Right lung (tissue), 5 donors: Measurements from ENCODE around the gene CHN2. TPM values are rescaled to one million over a fixed set of nuclear protein-coding genes. Genes with fewer than 3 reads are reported as not detected.

Source experiments
- DNase-seq, 2 donors: peaks; one replicate each; pipeline ENCODE4 v3.0.0-alpha.2; 2013
- polyA plus RNA-seq, 5 donors: library from polyadenylated mRNA; unstranded; fragments of 120-200 nt; gene quantifications; one replicate each; pipeline versions ENCODE4 v1.2.1 to v1.2.3, GENCODE V29; 2013; ENCODE audit warnings: inconsistent platforms in 1 of 5, low replicate concordance in 1 of 5; ENCODE audit not compliant: insufficient read length in 5 of 5, insufficient read depth in 1 of 5

CHN2 gene
- polyA plus RNA-seq, 5 donors = 3.2 to 4.0 (median 3.9) TPM

GRCh38 chr7:29217113-29217512 is 22.5 kb downstream of the CHN2 start:
- DNase-seq = no peak

- DNase-seq = no peak
These were observed 30.2 kb downstream of the CHN2 start for GRCh38 chr7:29224726-29225125.

DNA sequence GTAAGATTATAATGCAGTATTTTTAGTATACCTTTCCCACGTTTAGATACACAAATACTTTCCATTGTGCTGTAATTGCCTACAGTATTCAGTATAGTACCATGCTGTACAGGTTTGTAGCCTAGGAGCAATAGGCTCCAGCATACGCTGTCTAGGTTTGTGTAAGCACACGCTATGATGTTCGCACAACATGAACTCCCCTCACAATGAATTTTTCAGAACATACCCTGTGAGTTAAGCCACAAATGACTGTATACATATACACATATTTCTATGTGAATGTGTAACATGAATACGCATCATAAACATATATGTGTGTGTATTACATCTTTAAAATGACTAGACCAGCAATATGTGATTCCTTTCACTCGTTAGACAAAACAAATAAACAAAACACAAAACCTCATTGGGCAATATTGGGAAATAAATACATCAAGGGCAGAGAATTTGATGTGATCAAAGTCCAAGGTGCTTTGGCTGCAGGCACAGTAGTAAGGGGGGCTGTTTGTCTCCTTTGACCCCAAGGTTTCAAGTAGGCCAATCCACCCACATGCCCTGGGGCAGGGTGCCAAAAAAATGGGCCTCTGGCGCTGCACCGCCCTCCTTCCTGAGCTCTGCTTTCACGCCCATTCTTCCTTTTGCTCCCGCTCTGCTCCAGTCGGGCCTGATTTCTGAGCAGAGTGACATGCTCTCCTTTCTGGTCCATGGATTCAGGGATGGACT is 33.9 kb downstream of the CHN2 start:
- no peak for DNase-seq

- DNase-seq = no peak
These were observed 34.5 kb downstream of the CHN2 start for GRCh38 chr7:29229066-29229465.

- DNase-seq = no peak
These were observed 35.4 kb downstream of the CHN2 start for GRCh38 chr7:29229946-29230345.

DNA sequence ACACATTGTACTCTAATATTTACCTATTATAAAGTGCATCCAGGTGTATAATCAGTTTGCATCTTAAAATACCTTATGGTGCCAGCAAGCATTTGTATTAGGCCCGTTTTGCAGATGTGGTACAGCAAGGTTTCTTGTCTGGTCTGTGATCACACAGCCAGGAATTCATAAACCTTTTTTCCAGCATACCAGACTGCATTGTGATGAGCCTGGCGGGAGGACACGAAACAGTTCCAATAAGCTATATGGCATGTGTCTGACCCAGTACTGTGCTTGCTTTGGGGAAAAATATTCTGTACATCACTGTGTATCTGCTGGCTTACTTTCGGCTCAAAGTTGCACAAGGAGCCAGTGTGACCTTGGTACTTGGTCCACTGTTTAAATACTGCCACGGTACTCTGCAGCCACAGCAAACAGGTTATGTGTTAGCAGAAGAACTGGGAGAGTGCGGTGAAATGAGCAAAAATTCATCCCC is 36.3 kb downstream of the CHN2 start:
- no peak for DNase-seq

DNA sequence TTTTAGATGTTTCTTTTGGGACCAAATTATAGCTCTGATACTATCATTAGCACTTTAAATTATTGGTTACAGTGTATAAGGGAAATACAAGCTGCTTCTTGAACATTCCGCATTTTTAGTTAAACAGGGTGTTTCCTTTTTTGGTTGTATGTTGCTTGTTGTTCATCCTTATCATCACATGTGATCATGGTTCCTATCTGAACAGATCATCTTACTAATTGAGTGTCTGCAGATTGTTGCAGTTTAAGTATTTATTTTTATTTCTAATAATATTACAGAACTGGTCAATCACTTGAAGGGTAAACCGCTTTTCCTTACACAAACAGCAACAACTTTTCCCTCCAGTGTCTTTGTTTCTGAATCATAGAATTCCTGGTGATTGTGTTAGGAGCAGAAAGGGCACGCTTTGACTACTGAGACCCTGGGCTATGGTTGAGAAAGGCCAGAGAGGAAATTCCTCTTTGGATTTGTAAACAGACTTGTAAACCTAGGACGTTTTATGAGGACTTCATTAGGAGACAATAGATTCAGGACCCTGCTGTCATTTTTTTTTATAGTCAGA is 37.2 kb downstream of the CHN2 start:
- no peak for DNase-seq

DNA sequence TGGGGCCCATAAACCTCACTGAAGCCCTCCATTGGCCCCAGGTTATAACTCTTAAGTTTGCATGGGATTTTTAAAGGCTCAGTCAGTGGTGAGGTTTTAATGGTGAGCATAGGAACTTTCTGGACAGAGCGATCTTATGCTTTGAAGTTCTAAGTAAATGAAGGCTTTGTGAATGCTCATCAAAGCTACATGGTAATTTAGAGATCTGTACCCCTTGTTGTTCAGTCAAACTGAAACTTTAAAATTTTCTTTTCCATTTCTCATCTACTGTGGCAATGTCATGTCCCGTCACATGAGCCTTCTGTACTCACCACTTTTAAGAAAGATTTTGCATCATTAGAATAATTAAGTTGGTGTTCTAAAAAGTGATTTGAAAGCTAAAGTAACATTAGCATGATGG is 39.9 kb downstream of the CHN2 start:
- no peak for DNase-seq

- DNase-seq = no peak
These were observed 41.6 kb downstream of the CHN2 start for GRCh38 chr7:29236071-29236580.

- no peak for DNase-seq
These were observed 42.1 kb downstream of the CHN2 start for GRCh38 chr7:29236649-29237048.

GRCh38 chr7:29237489-29237888 is 42.9 kb downstream of the CHN2 start:
- no peak for DNase-seq

GRCh38 chr7:29239638-29240037 is 45.1 kb downstream of the CHN2 start:
- DNase-seq = no peak

DNA sequence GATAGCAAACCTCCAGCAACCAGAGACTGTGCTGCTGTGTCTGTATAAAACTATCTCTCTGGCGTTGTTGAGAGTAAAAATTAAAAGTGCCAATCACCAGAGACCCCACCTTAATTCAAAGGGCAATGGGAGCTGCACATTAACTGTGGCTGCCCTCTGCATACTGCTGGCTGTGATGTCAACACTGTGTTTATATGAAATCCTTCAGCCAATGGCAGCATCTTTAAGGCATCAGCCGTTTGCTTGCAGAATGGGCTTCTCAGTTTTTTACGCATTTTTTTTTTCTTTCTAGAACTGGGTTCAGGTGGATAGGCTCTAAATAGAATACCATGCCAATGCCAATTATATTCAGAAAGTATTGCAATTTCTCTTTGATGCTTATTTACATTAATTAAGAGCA is 47.7 kb downstream of the CHN2 start:
- no peak for DNase-seq

- DNase-seq = no peak
These were observed 49.5 kb downstream of the CHN2 start for GRCh38 chr7:29243910-29244655.

DNA sequence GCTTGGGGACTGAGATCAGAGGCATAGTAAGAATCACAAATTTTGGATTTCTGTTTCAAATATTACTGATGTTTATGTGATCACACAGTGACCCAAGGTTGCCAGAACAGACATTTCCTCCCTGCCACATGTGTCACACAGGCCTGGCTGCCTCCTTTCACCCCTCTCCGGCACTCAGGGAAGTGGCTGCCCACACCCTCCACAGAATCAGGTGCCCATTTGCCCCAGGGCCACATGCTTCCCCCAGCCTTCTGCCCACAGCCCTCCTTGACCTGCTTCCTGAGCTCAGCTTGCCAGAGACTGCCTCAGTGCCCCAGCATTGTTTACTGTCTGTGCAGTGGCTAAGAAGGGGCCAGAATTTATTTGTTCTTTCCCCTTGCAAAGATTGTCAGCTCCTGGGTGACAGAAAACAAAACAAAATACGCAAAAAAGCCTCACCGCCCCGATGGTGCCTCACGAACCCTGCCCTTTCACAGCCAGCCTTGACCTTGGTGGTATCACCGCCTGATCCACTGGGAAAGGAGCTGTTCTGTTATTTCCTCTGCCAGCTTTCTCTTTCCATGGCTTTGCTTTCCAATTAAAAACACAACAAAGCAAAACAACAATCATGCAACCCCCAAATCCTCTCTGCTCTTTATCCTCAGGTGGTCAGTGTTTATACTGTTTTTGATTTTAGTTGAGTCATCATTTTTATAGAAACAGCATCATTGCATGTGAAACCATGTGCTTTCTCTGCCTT is 52.8 kb downstream of the CHN2 start:
- no peak for DNase-seq

DNA sequence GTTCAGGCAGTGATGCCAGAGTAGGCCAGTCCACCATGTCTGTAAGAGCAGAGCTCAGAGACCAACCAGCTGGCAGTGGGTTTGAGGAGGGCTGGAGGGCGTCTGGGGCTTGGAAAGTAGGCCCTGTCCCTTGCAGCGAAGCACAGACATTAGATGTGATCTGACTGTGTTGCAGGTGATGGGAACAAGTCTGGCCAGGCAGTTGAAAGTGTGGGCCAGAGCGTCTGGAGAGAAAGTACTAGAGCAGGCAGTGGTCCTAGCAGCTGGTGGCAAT is 53.3 kb downstream of the CHN2 start:
- DNase-seq = no peak

- DNase-seq = no peak
These were observed 54.3 kb downstream of the CHN2 start for GRCh38 chr7:29248713-29249382.

- no peak for DNase-seq
These were observed 54.8 kb downstream of the CHN2 start for GRCh38 chr7:29249383-29249750.

DNA sequence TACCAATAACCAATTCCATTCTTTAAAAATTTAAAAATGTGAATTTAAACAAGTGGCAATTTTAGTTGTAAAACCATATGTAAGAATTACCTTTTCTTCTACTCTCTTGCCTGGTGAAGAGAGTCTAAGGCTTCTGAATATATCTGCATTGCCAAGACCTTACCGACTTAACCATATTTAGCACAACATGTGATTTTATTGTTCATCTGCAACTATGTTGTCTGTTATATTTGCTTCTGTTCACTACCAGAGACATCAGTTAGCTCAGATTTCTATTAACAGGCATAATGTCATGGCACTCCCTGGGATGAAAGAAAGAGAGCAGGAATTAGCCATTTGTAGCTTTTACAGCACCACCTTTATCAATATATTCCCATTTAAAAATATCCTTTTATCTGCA is 55.3 kb downstream of the CHN2 start:
- DNase-seq = no peak

DNA sequence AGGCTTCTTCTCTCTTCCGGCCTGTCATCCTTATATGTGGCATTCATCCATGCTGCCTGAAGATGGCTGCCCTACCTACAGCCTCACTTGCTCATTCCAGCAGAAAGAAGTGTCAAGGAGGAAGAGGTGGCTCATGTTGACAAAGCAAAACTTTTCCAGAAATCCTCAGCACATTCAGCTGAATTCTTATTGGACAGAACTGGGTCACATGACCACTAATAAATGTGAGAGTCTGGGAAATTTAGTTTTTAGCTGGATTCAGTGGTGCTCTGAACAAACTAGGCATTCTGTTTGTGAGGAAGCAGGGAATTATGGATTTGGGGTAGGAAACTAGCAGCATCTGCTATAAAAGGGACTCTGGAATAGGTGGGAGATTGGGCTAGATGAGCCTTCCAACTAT is 58.6 kb downstream of the CHN2 start:
- no peak for DNase-seq

GRCh38 chr7:29254591-29254990 is 60.0 kb downstream of the CHN2 start:
- no peak for DNase-seq
